Gastrocnemius medialis (tissue), 4 donors: ENCODE measurements around the gene TUFT1.

Experiments
- POLR2A ChIP-seq, 2 donors: fragments of 450-650 bp; IDR thresholded peaks; one replicate each; pipeline ENCODE4 v1.6.1; 2017; ENCODE audit warnings: antibody characterized with exemption in 2 of 2, mild to moderate bottlenecking in 2 of 2, moderate library complexity in 2 of 2
- TF ChIP-seq, protein P1 (sequence below), 5 experiments: fragments of 450-650 bp in 3 of 5; fragments of 200-600 bp in 2 of 5; sonication (generic) in 2 of 5; IDR thresholded peaks in 4 of 5; conservative IDR thresholded peaks in 1 of 5; 1 replicate in 4 of 5; 2 replicates in 1 of 5; pipeline ENCODE4 v1.5.1; 2016 to 2019; ENCODE audit warnings: antibody characterized with exemption in 5 of 5, mild to moderate bottlenecking in 3 of 5, moderate library complexity in 3 of 5

GRCh38 chr1:151540021-151540981 lies at the start of gene TUFT1:
- TF ChIP-seq, protein P1, sequence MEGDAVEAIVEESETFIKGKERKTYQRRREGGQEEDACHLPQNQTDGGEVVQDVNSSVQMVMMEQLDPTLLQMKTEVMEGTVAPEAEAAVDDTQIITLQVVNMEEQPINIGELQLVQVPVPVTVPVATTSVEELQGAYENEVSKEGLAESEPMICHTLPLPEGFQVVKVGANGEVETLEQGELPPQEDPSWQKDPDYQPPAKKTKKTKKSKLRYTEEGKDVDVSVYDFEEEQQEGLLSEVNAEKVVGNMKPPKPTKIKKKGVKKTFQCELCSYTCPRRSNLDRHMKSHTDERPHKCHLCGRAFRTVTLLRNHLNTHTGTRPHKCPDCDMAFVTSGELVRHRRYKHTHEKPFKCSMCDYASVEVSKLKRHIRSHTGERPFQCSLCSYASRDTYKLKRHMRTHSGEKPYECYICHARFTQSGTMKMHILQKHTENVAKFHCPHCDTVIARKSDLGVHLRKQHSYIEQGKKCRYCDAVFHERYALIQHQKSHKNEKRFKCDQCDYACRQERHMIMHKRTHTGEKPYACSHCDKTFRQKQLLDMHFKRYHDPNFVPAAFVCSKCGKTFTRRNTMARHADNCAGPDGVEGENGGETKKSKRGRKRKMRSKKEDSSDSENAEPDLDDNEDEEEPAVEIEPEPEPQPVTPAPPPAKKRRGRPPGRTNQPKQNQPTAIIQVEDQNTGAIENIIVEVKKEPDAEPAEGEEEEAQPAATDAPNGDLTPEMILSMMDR (IDR thresholded peaks at IDR 0.05 in 4 of 5, conservative IDR thresholded peaks at IDR 0.05 in 1 of 5) = no peak
- peak; percentile 86 to 96 for TF ChIP-seq POLR2A (IDR thresholded peaks at IDR 0.05)
